ENCODE data around the gene SS18L1.

SS18L1 gene

DNA sequence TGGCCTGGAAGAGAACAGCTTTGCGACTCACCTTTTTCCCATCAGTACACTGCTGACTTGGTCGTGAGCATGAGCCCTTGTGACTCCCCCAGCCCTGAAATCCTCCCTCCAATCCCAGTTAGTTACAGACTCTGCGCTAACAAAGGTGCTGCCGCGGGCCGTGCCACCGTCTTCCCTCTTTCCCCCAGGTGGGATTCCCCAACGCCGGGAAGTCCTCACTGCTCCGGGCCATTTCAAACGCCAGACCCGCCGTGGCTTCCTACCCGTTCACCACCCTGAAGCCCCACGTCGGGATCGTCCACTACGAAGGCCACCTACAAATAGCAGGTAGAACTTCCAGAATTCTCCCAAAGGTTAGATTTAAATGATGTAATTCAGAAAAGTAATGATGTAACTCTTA, 55.4 kb downstream of the SS18L1 start:
- TF ChIP-seq CSRNP3 (CRISPR knock-in tag; IDR thresholded peaks at IDR 0.05) (no peak), SNAI2 (CRISPR knock-in tag; IDR thresholded peaks at IDR 0.05) (no peak), TOX (CRISPR knock-in tag; IDR thresholded peaks at IDR 0.05; ENCODE audit: borderline replicate concordance) (no peak), RARB (CRISPR knock-in tag; IDR thresholded peaks at IDR 0.05) (no peak), ZC3H10 (CRISPR knock-in tag; IDR thresholded peaks at IDR 0.05) (no peak), PPARA (CRISPR knock-in tag; IDR thresholded peaks at IDR 0.05; ENCODE audit: borderline replicate concordance) (no peak), ZNF565 (CRISPR knock-in tag; conservative IDR thresholded peaks at IDR 0.05; ENCODE audit: low read depth) (no peak), ZFP30 (CRISPR knock-in tag; IDR thresholded peaks at IDR 0.05) (no peak), CSDC2 (CRISPR knock-in tag; IDR thresholded peaks at IDR 0.05) (no peak), ZNF70 (CRISPR knock-in tag; IDR thresholded peaks at IDR 0.05) (no peak)
- no peak for ATAC-seq

DNA sequence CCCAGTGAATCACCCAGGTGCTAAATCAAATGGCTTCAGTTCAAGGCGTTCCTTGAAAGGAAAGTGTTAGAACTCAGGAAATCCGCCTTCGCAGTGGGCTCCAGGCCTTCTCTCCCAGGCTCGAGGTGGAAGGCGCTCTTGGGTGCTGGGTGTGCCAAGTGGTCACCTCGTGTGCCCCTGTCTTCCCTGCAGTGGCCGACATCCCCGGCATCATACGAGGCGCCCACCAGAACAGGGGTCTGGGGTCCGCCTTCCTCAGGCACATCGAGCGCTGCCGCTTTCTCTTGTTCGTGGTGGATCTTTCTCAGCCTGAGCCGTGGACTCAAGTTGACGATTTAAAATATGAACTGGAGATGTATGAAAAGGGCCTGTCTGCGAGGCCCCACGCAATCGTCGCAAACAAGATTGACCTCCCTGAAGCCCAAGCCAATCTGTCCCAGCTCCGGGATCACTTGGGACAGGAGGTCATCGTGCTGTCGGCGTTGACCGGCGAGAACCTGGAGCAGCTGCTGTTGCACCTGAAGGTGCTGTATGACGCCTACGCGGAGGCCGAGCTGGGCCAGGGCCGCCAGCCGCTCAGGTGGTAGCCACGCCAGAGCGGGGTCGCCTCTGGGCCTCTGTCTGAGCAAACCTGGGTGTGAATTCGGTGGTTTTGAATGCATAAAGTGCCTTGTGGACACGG, 57.1 kb downstream of the SS18L1 start:
- ATAC-seq: no peak
- TF ChIP-seq RARB (CRISPR knock-in tag; IDR thresholded peaks at IDR 0.05) (no peak), PPARA (CRISPR knock-in tag; IDR thresholded peaks at IDR 0.05; ENCODE audit: borderline replicate concordance) (no peak), CSDC2 (CRISPR knock-in tag; IDR thresholded peaks at IDR 0.05) (no peak), GLIS3 (CRISPR knock-in tag; IDR thresholded peaks at IDR 0.05) (no peak), POU6F1 (CRISPR knock-in tag; IDR thresholded peaks at IDR 0.05; ENCODE audit: borderline replicate concordance, low read depth) (no peak), PATZ1 (CRISPR knock-in tag; IDR thresholded peaks at IDR 0.05; ENCODE audit: borderline replicate concordance) (no peak), ZNF8 (CRISPR knock-in tag; IDR thresholded peaks at IDR 0.05) (no peak), ZNF565 (CRISPR knock-in tag; conservative IDR thresholded peaks at IDR 0.05; ENCODE audit: low read depth) (no peak), ISL1 (CRISPR knock-in tag; IDR thresholded peaks at IDR 0.05) (no peak)
- TF ChIP-seq, protein P1, sequence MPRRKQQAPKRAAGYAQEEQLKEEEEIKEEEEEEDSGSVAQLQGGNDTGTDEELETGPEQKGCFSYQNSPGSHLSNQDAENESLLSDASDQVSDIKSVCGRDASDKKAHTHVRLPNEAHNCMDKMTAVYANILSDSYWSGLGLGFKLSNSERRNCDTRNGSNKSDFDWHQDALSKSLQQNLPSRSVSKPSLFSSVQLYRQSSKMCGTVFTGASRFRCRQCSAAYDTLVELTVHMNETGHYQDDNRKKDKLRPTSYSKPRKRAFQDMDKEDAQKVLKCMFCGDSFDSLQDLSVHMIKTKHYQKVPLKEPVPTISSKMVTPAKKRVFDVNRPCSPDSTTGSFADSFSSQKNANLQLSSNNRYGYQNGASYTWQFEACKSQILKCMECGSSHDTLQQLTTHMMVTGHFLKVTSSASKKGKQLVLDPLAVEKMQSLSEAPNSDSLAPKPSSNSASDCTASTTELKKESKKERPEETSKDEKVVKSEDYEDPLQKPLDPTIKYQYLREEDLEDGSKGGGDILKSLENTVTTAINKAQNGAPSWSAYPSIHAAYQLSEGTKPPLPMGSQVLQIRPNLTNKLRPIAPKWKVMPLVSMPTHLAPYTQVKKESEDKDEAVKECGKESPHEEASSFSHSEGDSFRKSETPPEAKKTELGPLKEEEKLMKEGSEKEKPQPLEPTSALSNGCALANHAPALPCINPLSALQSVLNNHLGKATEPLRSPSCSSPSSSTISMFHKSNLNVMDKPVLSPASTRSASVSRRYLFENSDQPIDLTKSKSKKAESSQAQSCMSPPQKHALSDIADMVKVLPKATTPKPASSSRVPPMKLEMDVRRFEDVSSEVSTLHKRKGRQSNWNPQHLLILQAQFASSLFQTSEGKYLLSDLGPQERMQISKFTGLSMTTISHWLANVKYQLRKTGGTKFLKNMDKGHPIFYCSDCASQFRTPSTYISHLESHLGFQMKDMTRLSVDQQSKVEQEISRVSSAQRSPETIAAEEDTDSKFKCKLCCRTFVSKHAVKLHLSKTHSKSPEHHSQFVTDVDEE (CRISPR knock-in tag; IDR thresholded peaks at IDR 0.05): no peak

GRCh38 chr20:62201173-62202082, 57.9 kb downstream of the SS18L1 start:
- ATAC-seq: no peak
- TF ChIP-seq TCF4 (CRISPR knock-in tag; IDR thresholded peaks at IDR 0.05; ENCODE audit: borderline replicate concordance) (no peak), POU6F1 (CRISPR knock-in tag; IDR thresholded peaks at IDR 0.05; ENCODE audit: borderline replicate concordance, low read depth) (no peak), OSR1 (CRISPR knock-in tag; IDR thresholded peaks at IDR 0.05) (no peak), ZNF8 (CRISPR knock-in tag; IDR thresholded peaks at IDR 0.05) (no peak), ZC3H10 (CRISPR knock-in tag; IDR thresholded peaks at IDR 0.05) (no peak), PATZ1 (CRISPR knock-in tag; IDR thresholded peaks at IDR 0.05; ENCODE audit: borderline replicate concordance) (no peak), ZFP30 (CRISPR knock-in tag; IDR thresholded peaks at IDR 0.05) (no peak), ZNF565 (CRISPR knock-in tag; conservative IDR thresholded peaks at IDR 0.05; ENCODE audit: low read depth) (no peak), GLIS3 (CRISPR knock-in tag; IDR thresholded peaks at IDR 0.05) (no peak)

Measured in SK-N-SH treated with all-trans-retinoic acid at 6 μM for 48 hours (cell line).